Dermis microvascular lymphatic vessel endothelial cell (primary cell): Measurements from ENCODE around the gene WDR90. TPM values are rescaled to one million over a fixed set of nuclear protein-coding genes. Genes with fewer than 3 reads are reported as not detected.

Experiments
- DNase-seq, 2 donors: peaks; one replicate each; pipeline versions ENCODE4 v3.0.0 to v3.0.0-alpha.2; 2010; ENCODE audit warnings: low read depth in 2 of 2
- total RNA-seq: library from RNA; depleted of rRNA; stranded (reverse); fragments of >200 nt; gene quantifications from 2 replicates; pipeline ENCODE4 v1.2.1, GENCODE V29; 2014

WDR90 gene
- total RNA-seq, 1 donor from 2014 or later: 6.8 TPM

DNA sequence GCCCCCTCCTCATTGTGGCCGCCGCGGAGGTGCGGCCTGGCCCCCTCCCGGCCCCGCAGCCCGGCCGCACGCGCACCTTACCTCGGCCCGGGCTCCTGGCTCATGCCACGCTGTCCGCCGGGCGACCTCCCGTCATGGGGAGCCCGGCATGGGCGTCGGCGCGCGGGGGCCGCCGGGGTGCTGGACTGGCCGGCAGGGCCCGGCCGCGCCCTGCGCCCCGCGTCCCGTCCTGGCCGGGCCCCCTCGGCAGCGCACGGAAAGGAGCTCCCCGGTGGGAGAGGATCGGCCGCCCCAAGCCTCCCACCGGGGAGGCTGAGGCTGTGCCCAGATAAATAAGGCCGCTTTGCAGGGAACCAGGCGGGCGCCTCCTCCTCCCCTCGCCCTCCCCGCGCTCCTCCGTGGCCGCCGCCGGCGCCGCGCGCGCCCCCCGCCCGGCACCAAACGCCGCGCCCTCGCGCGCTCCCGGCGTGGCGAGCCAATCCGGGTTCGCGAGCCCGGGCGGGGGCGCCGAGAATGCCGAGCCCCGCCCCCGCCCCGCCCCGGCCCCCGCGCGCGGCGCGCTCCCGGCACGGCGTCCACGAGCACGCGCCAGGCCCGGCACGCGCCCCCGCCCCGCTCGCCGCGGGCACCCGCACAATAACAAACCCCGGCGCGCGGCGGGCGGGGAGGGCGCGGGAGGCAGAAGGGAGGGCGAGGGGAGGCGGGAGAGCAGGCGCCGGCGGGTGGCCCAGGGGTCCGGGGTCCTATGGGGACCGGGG lies 56.4 kb downstream of the WDR90 start, which contains the start of gene FBXL16:
FBXL16 (minus strand) TSS at position 371 of the 758 bp plus-strand sequence. CDS start 8,396 bp downstream, outside the sequence.
- peak in 1 of 2 donors; percentile 30 for DNase-seq

DNA sequence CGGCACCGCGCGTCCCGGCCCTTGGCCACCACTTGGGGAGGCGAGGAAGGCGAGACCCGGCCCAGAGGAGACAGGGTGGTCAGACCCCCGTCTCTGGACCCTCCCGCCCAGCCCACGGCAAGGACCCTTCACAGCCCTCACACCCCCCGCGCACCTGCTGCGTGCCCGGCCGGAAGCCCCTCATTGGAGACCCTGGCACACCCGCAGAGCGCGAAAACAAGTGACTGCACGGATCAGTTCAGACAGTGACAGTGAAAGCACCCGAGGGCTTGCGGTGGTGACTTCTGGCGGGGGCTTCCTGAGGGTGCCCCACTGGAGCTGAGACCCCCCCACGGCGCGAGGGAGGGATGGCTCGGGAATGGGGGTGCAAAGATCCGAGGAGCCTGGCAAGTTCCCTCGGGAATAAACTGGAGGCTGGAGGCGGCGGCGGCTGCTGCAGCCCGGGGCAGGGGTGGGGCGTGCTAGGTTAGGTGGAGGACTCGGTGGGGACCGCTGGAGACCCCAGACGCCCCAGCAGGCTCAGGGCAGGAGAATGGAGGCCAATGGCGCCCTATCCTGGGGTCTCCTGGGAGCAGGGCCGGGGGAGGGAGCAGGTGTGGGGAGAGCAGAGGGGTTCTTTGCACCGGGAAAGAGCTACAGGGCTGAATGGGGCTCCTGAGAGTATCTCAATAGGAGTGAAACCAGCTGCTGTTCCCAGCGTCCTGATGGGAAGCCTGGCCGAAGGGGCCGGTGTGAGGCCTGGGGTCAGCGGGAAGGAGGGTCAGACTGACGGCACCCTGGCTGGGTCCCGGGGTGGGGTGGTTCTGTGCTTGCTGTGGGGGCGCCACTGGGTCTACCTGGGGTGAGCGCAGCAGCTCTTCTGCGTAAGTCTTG lies 57.3 kb downstream of the WDR90 start:
- no peak for DNase-seq

DNA sequence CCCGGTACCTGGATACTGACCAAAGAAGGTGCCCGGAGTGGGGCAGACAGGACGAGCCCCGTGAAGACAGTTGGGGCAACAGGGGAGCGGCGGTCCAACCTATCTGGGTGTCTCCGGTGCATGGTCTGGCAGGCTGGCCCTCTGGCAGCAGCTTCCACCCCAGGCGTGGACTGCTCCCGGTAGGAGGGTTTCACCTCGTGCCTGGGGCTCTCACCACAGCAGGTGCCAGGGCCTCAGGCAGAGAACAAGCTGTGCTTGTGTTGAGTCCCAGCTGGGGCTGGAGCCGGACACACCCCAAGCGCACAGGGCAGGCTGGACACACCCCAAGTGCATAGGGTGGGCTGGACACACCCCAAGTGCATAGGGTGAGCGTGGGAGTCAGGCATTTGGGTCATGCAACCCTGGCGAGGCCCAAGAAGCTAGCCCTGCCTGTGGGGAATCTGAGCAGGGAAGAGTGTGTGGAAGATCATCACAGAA lies 57.9 kb downstream of the WDR90 start:
- DNase-seq: no peak

DNA sequence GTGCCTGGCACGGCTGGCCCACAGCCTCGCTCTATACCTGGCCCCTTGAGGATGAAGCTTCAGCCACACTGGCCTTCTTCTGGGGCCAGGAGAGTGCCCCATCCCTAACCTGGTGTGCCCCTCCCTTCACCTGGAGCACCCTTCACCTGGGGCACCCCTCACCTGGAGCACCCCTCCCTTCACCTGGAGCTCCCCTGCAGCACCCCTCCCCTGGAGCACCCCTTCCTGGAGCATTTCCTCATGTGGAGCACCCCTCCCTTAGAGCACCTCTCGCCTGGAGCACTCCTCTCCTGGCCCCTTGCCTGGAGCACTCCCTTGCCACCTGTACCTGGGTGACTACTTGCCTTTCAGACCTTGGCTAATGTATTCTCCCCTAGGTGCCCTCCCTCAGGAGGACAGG lies 58.9 kb downstream of the WDR90 start:
- DNase-seq: no peak

DNA sequence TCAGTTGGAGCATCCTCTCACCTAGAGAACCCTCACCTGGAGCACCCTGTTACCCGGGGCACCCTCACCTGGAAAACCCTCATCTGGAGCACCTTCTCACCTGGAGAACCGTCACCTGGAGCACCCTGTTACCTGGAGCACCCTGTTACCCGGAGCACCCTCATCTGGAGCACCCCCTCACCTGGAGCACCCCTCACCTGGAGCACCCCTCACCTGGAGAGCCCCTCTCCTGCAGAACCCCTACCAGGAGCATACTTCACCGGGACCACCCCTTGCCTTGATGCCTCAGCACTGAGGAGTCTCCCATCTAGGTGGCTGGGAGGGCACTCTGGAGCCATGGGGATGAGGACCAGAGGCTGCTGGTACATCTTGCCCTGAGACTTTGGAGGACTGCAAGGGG lies 59.8 kb downstream of the WDR90 start:
- no peak for DNase-seq

DNA sequence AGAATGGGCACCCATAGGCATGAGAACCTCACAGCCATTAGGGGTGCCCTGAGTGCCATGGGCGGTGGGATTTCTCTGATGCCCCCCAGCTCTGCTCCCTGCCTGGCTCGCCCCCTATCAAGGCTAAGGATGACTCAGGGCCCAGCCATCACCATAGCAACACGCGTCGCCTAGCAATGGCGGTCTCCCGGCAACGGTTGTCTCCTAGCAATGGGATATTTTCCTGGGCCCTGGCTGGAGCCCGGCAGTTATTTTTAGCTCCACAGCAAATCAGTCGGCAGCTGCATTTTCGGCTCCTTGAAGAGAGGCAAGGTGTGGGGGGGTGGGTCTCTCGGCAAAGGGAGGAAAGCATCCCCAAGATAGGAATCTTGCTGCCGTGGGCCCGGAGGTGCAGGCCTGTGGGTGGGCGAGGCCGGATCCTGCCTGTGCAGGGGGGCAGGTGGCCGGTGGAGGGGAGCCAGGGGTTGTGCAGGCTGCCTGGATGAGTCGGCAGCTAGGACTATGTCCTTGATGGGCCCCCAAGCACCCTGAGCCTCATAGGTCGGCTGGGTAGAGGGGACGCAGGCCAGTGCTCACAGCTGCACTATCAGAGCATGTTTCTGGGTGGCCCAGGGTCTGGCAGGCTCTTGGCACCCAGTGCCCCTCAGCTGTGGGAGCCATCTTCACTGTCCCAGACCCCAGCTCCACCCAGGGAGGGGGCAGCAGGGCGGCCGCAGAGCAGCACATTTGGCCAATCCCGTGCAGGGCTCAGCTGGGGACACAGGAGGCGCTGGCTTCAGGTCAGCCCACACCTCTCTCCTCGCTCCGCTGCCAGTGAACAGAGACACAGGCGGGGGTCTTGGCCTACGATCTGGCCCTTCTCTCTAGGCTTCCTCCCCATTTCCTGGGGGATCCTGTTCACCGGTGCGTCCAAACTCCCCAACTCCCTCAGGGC lies 60.7 kb downstream of the WDR90 start:
- no peak for DNase-seq

DNA sequence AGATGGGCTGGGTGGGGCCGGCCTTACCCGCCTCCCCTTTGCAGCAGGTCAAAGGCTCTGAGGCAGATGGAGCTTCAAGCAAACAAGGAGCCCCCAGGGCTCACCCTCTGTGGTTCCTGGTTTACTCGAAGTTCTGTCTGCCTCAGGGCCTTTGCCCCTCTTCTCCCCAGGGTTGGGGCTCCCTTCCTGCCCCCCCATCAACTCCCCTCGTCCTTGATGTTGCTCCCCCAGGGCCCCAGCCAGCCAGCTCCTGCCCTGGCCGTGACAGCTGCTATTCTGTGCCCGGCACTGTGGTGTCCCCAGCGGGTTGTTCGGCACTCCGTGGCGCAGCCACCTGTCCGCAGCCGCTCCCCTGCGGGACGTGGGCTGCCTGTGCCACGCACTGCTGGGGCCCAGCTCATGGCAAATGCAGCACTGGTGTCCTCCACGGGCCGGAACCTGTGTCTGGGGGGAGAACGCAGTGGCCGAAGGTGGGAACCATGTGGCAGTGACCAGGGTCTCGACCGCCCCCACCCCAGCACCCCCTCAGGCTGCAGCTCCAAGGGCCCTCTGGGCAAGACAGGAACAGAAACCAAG lies 61.4 kb downstream of the WDR90 start:
- no peak for DNase-seq

DNA sequence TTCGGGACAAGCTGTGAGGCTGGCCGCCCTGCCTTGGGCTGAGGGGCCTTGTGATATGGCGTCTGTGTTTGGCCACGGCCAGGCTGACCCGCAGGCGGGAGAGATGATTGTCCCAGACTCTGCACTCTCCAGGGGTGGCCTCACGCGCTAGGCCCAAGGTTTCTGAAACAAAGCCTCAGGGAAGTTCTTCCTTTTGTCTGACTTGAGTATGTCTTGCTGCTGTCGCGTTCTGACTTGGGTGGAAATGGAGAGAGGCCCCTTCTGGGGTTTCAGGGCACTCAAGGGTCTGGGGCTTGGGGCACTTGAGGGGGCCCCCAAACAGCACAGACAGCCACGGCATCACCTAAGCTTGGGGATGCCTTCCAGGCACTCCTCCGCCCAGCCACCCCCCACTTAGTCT lies 61.9 kb downstream of the WDR90 start:
- no peak for DNase-seq

DNA sequence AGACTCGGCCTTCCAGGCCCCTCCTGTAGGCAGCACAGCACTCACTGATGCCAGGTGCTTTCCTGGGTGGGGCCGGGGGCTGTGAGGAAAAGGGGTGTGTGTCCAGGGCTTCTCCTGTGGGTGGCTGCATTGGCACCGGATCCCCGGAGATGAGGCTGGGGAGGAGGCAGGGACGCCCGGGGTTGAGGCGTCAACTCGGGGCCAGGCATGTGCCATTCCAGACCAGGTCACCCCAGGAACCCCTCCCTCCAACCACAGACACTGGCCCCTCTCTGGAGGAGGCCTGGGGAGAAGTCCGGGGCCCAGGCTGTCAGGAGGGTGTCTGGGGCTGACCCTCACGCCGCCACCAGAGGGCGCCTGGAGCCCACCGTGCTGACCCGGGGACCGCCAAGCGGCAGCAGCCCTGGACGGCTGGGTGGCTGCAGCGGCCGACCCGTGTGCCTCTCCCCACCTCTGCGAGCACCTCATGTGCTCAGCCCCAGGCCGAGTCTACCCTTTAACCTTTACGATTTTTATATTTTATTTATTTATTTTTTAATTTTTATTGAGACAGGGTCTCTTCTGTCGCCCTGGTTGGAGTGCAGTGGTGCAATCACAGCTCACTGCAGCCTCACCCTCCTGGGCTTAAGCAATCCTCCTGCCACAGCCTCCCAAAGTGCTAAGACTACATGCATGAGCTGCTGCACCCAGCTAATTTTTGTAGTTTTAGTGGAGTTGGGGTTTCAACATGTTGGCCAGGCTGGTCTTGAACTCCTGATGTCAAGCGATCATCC lies 62.6 kb downstream of the WDR90 start:
- peak; percentile 32 to 67 for DNase-seq

DNA sequence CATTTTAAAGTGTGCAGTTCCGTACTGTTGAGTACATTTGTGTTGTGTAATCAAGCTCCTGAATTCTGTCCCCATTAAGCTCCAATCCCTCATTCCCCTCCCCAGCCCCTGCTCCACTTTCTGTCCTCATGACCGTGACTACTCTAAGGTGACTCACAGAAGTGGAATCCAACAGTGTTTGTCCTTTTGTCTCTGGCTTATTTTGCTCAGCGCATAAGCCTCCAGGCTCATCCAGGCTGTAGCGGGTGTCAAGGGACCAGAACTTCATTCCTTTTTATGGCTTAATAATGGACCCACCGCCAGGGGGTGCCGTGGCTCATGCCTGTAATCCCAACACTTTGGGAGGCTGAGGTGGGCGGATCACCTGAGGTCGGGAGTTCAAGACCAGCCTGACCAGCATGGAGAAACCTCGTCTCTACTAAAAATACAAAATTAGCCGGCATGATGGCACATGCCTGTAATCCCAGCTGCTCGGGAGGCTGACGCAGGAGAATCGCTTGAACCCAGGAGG lies 63.6 kb downstream of the WDR90 start:
- peak; percentile 36 to 76 for DNase-seq

DNA sequence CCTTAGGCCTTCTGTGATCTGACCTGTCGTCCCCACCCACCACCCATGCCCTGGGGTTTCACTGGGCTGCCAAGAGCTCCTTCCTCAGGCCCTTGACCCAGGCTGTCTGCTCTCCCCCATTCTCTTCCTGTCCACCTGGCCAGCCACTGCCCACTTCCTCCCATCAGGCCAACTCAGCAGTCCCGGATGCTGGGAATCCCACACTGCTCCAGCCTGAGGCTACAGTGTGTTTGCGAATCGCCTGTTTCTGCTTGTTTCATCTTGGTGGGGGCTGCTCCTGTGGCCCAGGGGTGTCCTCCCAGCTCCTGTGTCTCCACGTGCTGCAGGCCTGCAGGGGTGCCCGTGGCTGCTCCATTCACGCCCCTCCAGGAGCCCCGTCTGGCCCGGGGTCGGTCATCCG lies 64.9 kb downstream of the WDR90 start:
- DNase-seq: peak in 1 of 2 donors; percentile 20

DNA sequence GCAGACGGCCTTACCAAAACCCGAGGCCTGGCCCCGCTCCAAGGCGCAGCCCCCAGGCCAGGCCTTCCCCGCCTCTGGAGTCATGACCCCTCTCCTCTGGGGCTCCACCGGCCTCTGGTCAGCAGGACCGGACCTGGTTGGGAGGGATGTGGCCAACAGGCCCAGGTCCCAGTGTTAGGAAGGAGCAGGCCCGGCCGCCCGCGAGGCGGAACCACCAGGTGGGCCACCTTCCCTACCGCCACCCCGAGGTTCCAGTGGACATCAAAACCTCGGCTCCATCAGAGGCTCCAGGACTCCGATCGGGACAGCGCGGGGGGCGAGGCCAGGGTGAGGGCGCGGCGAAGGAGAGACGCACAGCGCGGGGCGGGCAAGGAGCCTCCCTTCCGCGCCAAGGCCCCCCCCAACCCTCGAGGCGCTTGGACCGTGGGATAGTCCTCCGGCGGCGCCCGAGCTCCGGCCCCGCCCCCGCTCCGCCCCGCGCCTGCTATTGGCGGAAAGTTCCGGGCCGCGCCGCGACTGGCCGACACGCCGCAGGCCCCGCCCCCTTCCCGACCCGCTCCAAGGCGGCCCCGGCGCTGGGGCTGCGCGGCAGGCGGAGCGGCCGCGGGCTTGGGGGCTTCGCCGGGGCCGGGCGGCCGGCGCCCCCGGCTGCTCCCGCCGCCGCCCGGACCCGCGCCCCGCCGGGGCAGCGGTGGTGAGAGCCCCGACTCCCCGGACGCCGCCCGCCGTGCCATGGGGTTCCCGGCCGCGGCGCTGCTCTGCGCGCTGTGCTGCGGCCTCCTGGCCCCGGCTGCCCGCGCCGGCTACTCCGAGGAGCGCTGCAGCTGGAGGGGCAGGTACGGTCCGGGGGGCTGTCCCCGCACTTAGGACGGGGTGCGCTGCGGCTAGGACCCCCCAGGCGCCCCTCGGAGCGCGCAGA lies 65.7 kb downstream of the WDR90 start, which contains the start of gene METRN:
METRN (plus strand) TSS at position 561 of the 919 bp plus-strand sequence; CDS start at position 733, 172 bp downstream.
- peak; percentile 40 to 91 for DNase-seq

DNA sequence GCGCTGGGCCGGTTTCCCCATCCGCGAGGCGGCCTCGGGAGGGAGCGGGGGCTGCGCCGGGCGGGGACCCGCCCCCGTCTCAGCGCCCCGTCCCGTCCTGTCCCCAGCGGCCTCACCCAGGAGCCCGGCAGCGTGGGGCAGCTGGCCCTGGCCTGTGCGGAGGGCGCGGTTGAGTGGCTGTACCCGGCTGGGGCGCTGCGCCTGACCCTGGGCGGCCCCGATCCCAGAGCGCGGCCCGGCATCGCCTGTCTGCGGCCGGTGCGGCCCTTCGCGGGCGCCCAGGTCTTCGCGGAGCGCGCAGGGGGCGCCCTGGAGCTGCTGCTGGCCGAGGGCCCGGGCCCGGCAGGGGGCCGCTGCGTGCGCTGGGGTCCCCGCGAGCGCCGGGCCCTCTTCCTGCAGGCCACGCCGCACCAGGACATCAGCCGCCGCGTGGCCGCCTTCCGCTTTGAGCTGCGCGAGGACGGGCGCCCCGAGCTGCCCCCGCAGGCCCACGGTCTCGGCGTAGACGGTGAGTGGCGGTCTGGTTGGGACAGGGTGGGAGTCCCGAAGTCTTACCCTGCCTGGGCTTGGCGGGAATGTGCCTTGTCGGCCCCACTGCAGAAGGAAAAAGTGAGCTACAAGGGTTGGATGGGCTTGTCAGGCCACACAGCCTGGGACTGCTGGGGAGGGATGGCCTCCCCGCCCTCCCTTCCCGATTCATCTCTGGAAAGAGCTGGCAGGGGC lies 66.5 kb downstream of the WDR90 start:
- DNase-seq: peak in 1 of 2 donors; percentile 48

DNA sequence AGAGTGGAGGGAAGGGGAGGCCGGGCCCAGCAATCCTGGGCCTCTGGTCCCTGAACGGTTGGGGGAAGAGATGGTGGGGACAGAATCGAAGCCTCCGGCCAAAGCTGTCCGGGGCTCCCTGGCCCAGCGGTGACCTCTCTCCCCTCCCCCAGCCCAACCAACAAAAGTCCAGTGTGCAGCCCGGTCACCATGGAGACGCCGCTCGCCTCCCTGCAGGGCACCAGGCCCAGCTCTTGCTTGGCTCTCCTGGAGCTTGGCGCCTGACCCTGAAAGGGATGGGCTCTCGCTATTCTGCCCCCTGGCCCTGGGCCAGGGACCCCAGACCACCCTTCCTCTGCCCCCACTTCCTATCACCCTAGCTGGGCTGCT lies 67.0 kb downstream of the WDR90 start:
- DNase-seq: no peak

DNA sequence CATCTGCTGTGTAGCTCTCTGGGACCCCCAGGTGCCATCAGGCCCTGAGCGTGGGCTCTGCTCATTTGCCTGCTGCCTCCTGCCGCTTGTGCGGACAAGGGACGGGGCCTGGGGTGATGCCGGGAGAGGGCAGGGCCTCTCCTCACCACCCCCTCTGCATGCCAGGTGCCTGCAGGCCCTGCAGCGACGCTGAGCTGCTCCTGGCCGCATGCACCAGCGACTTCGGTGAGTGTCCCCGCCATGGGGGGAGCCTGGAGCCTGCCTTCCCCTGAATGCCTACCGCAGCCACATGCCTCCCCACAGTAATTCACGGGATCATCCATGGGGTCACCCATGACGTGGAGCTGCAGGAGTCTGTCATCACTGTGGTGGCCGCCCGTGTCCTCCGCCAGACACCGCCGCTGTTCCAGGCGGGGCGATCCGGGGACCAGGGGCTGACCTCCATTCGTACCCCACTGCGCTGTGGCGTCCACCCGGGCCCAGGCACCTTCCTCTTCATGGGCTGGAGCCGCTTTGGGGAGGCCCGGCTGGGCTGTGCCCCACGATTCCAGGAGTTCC lies 67.7 kb downstream of the WDR90 start:
- DNase-seq: no peak
